ENCODE measurements around the gene LAMTOR1. TPM values are rescaled to one million over a fixed set of nuclear protein-coding genes. Genes with fewer than 3 reads are reported as not detected.

The LAMTOR1 gene
- polyA plus RNA-seq, 2 of the 4 experiments (the other 2 are of a cell fraction) = 66.1 to 119 TPM

DNA sequence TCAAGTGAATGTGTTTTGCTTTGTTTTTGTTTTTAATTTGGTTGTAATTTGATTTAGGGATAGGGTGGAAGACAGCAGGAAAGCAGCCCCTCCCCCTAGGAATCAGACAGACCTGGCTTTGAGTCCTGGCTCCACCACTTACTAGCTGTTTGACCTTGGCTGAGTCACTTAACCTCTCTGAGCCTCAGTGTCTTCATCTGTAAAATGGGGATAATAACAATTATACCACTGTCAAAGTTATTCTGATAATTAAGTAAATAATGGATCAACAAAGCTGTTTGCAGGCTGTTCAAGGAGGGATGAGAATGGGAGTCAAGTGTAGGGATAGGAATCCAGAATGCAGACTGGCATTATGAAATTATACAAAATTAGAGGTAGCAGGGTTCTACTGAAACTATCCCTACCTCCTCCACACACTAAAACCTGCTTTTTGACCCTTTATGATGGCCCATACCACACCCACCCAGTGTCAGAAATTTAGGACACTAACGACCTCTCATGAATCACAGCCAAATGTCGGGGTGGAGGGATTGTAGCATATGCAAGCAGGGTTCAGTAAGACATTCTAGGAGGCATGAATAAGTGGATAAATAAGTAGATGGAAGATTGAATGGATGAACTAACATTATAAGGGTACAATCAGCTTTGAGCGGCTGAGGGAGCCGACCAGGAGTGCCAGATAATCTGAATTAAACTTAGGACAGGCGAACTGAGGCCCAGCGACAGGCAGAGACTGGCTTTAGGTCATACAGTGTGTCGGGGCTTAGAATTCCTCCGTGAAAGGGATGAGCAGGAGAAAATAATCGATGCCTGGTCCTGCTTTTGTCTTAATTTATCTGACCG lies 8.4 kb upstream of the LAMTOR1 start:
- CTCF ChIA-PET = interaction anchor here (0.7 to 3.0 kb wide), 10 partner anchors 33 to 320 kb away, joined by 3 to 26 read pairs (median 3); no protein-coding TSS in a partner anchor
- H3K4me1 ChIP-seq = peaks cover 9% of the 10 kb centered on the region; the same call in 2 of the 3 replicates
- H3K27ac ChIP-seq = peak overlapping the region; percentile 94 to 97
- 3% methylated on average over 10 of the region's 10 CpGs for WGBS (ENCODE audit: missing lambda C conversion rate)
- ATAC-seq = peak; percentile 19 to 39
- TF ChIP-seq CHD4 (IDR thresholded peaks at IDR 0.05; ENCODE audit: borderline replicate concordance) (peak; percentile 43; the same call in 1 of the 2 replicates), HOXB5 (CRISPR knock-in tag; IDR thresholded peaks at IDR 0.05) (no peak), FOSL2 (IDR thresholded peaks at IDR 0.05) (no peak), FOSL2 (CRISPR knock-in tag; IDR thresholded peaks at IDR 0.05) (0 out of 2 replicates have a peak, but pooled peaks have one; percentile 6), MAFK (IDR thresholded peaks at IDR 0.05; ENCODE audit: partially characterized antibody) (no peak), ESRRA (IDR thresholded peaks at IDR 0.05; ENCODE audit: borderline replicate concordance, low read length) (peak; percentile 89; the same call in 1 of the 2 replicates), KDM1A (IDR thresholded peaks at IDR 0.05; ENCODE audit: low read depth) (peak; percentile 15; the same call in 1 of the 2 replicates)
- no peak for DNase-seq (ENCODE audit: low read depth in 1 of 2, low spot score in 1 of 2)
- peak overlapping the region; percentile 80 for H3K4me2 ChIP-seq
- POLR2A ChIA-PET = interaction anchor here (0.6 to 1.6 kb wide), 12 partner anchors 9 to 124 kb away, joined by 3 to 20 read pairs (median 3); partner anchors contain the start of gene LAMTOR1
- peak overlapping the region; percentile 51 for H3K4me3 ChIP-seq
- FAIRE-seq = no peak
- no peaks in the 10 kb centered on the region for H3K9me3 ChIP-seq

- H3K4me2 ChIP-seq = no peak within 1 kb of the TSS
- ChIA-PET POLR2A (no interaction called here), CTCF (interaction anchor here (0.6 to 6.7 kb wide), 8 partner anchors 15 to 325 kb away, joined by 3 to 23 read pairs (median 4); no protein-coding TSS in a partner anchor)
- FAIRE-seq (no peak), DNase-seq (ENCODE audit: low read depth in 1 of 2, low spot score in 1 of 2) (no peak), ATAC-seq (no peak)
- H3K27ac ChIP-seq = no peak within 1 kb of the TSS
- no peak within 1 kb of the TSS for H3K4me3 ChIP-seq
- H3K4me1 ChIP-seq = peaks cover 14% of the 10 kb centered on the region
- H3K9me3 ChIP-seq = no peaks in the 10 kb centered on the region
- TF ChIP-seq HOXA7 (CRISPR knock-in tag; IDR thresholded peaks at IDR 0.05) (no peak), CBX8 (IDR thresholded peaks at IDR 0.05) (no peak), CEBPB (IDR thresholded peaks at IDR 0.05) (no peak), HOXB5 (CRISPR knock-in tag; IDR thresholded peaks at IDR 0.05) (no peak), TP53 (CRISPR knock-in tag; IDR thresholded peaks at IDR 0.05) (no peak), JUNB (IDR thresholded peaks at IDR 0.05) (no peak), PHF8 (IDR thresholded peaks at IDR 0.05; ENCODE audit: borderline replicate concordance, low read depth) (no peak), RARB (CRISPR knock-in tag; IDR thresholded peaks at IDR 0.05) (no peak), HMGXB4 (CRISPR knock-in tag; IDR thresholded peaks at IDR 0.05; ENCODE audit: borderline replicate concordance) (no peak), BHLHE40 (IDR thresholded peaks at IDR 0.05; ENCODE audit: low read depth, low read length) (no peak), EHF (CRISPR knock-in tag; IDR thresholded peaks at IDR 0.05) (no peak)
- 93% methylated on average over 7 of the region's 14 CpGs for WGBS (ENCODE audit: missing lambda C conversion rate)
Observed at GRCh38 chr11:72105888-72106287, 2.8 kb upstream of the LAMTOR1 start, which contains the start of gene TOMT. Gene TOMT, plus strand, starts transcription at chr11:72105924. Its CDS starts 28 bp downstream, at chr11:72105952.

GRCh38 chr11:72103754-72104167 lies 664 bp upstream of the LAMTOR1 start:
- H3K4me2 ChIP-seq = peak overlapping the region; percentile 66
- H3K9me3 ChIP-seq = no peaks in the 10 kb centered on the region
- WGBS (ENCODE audit: missing lambda C conversion rate) = 87% methylated on average over 11 of the region's 11 CpGs
- DNase-seq (ENCODE audit: low read depth in 1 of 2, low spot score in 1 of 2) (no peak), ATAC-seq (no peak), FAIRE-seq (no peak)
- H3K27ac ChIP-seq = peak overlapping the region; percentile 73 to 93
- ChIA-PET POLR2A (interaction anchor here (3.3 kb wide), 1 partner anchor 9 kb away, joined by 20 read pairs; the partner anchor contains the start of gene ANAPC15), CTCF (interaction anchor here (1.0 to 1.9 kb wide), 3 partner anchors 18 to 79 kb away, joined by 3 to 8 read pairs (median 5); no protein-coding TSS in a partner anchor)
- TF ChIP-seq, protein P1, sequence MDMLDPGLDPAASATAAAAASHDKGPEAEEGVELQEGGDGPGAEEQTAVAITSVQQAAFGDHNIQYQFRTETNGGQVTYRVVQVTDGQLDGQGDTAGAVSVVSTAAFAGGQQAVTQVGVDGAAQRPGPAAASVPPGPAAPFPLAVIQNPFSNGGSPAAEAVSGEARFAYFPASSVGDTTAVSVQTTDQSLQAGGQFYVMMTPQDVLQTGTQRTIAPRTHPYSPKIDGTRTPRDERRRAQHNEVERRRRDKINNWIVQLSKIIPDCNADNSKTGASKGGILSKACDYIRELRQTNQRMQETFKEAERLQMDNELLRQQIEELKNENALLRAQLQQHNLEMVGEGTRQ (IDR thresholded peaks at IDR 0.05) = no peak
- TF ChIP-seq RNF2 (IDR thresholded peaks at IDR 0.05; ENCODE audit: borderline replicate concordance, low read depth) (no peak), NR3C1 (IDR thresholded peaks at IDR 0.05) (no peak), MAZ (IDR thresholded peaks at IDR 0.05; ENCODE audit: borderline replicate concordance, low read depth, low read length) (no peak), ZNF302 (CRISPR knock-in tag; IDR thresholded peaks at IDR 0.05) (no peak), ZSCAN20 (CRISPR knock-in tag; IDR thresholded peaks at IDR 0.05) (no peak)
- TF ChIP-seq, protein P2, sequence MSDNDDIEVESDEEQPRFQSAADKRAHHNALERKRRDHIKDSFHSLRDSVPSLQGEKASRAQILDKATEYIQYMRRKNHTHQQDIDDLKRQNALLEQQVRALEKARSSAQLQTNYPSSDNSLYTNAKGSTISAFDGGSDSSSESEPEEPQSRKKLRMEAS (IDR thresholded peaks at IDR 0.05) = no peak
- peaks cover 14% of the 10 kb centered on the region for H3K4me1 ChIP-seq
- 0 out of 3 replicates have a peak overlapping the region, but pooled peaks have one; percentile 15 for H3K4me3 ChIP-seq
